Panc1 (cell line): Measurements from ENCODE around the gene NSUN2. TPM values are rescaled to one million over a fixed set of nuclear protein-coding genes. Genes with fewer than 3 reads are reported as not detected.

ENCODE experiments used
- ATAC-seq: fragments of 200-7000 bp; cut with Tn5 transposase; 2 replicates; pipeline ENCODE4 v1.9.1; 2020; ENCODE audit warnings: mild to moderate bottlenecking, moderate library complexity
- BruUV-seq: library from RNA; stranded (reverse); fragments of 400-500 nt; replicated peaks from 2 replicates; lab custom pipeline; 2021; lab: Mats Ljungman, UMichigan
- CTCF ChIA-PET: fragments of 300-600 bp; sonication (Branson Sonifier 250); formaldehyde crosslinking; loops from one replicate; lab custom pipeline; 2022; ENCODE audit warnings: antibody characterized with exemption; lab: Charles Lee
- POLR2A ChIA-PET: fragments of 300-600 bp; sonication (Branson Sonifier 250); formaldehyde crosslinking; loops from one replicate; lab custom pipeline; 2022; ENCODE audit warnings: antibody characterized with exemption; lab: Charles Lee
- DNase-seq: peaks from one replicate; pipeline ENCODE4 v3.0.0-alpha.2; 2010; ENCODE audit warnings: low read depth, low spot score
- H3K27ac ChIP-seq: 2 replicates; pipeline ENCODE4 v1.5.1; 2011; ENCODE audit warnings: mild to moderate bottlenecking, low read length, inconsistent platforms
- H3K27me3 ChIP-seq: fragments of 200-500 bp; sonication (Bioruptor generic); 2 replicates; pipeline ENCODE4 v1.6.0; 2014; ENCODE audit warnings: low read length, inconsistent platforms; ENCODE audit not compliant: control insufficient read depth, insufficient read depth
- H3K36me3 ChIP-seq: fragments of 200-500 bp; sonication (Bioruptor generic); 2 replicates; pipeline ENCODE4 v1.5.1; 2014; ENCODE audit warnings: inconsistent platforms, mild to moderate bottlenecking, low read length, moderate library complexity; ENCODE audit not compliant: control insufficient read depth, insufficient read depth
- H3K4me1 ChIP-seq: 2 replicates; pipeline ENCODE4 v1.5.1; 2011; ENCODE audit warnings: inconsistent platforms, mild to moderate bottlenecking, low read length, moderate library complexity; ENCODE audit not compliant: control insufficient read depth, insufficient read depth
- H3K4me3 ChIP-seq, 2 experiments: 2 replicates each; pipeline ENCODE4 v1.5.1; 2011 to 2012; ENCODE audit warnings: low read depth in 2 of 2, low read length in 2 of 2, mild to moderate bottlenecking in 2 of 2, inconsistent platforms in 1 of 2, moderate library complexity in 1 of 2
- H3K9me3 ChIP-seq: fragments of 200-500 bp; sonication (Bioruptor generic); 2 replicates; pipeline ENCODE4 v1.5.1; 2014; ENCODE audit warnings: low read depth, mild to moderate bottlenecking, inconsistent platforms, low read length, moderate library complexity; ENCODE audit not compliant: control insufficient read depth, insufficient read depth
- CTCF ChIP-seq: fragments of 450-650 bp; IDR thresholded peaks from 2 replicates; pipeline ENCODE4 v1.5.1; 2017; ENCODE audit warnings: mild to moderate bottlenecking
- POLR2AphosphoS5 ChIP-seq: IDR thresholded peaks from 2 replicates; pipeline ENCODE4 v1.6.1; 2012; ENCODE audit warnings: mild to moderate bottlenecking, low read depth, low read length, moderate library complexity
- SIN3A ChIP-seq: IDR thresholded peaks from 2 replicates; pipeline ENCODE4 v1.6.1; 2012; ENCODE audit warnings: low read depth, mild to moderate bottlenecking, low read length, moderate library complexity, borderline replicate concordance; ENCODE audit not compliant: insufficient read depth
- TCF7L2 ChIP-seq: IDR thresholded peaks from 2 replicates; pipeline ENCODE4 v1.6.1; 2011; ENCODE audit warnings: mild to moderate bottlenecking, low read depth, low read length, inconsistent platforms
- in situ Hi-C: cut with HindIII; loops from 2 replicates; pipeline ENCODE4 v1.10.0; 2016; ENCODE audit warnings: low sequenced_read_pairs, low pct_unique_long_range_greater_than_20kb
- intact Hi-C: fragments of 100-400 bp; cut with micrococcal nuclease; formaldehyde crosslinking; loops from one replicate; pipeline ENCODE4 v1.10.0; 2022; ENCODE audit not compliant: unreplicated experiment
- total RNA-seq: library from RNA; stranded (reverse); gene quantifications from one replicate; pipeline ENCODE4 v1.2.1, GENCODE V29; 2021; ENCODE audit not compliant: unreplicated experiment
- TF ChIP-seq, protein P1 (sequence below), 2 experiments: IDR thresholded peaks; 2 replicates each; pipeline ENCODE4 v1.6.1; 2011 to 2012; ENCODE audit warnings: low read depth in 2 of 2, control low read depth in 1 of 2, low read length in 1 of 2, mild to moderate bottlenecking in 1 of 2, moderate library complexity in 1 of 2; ENCODE audit not compliant: insufficient read depth in 1 of 2

Gene NSUN2
- total RNA-seq, 1 experiment from 2014 or later = 125 TPM

DNA sequence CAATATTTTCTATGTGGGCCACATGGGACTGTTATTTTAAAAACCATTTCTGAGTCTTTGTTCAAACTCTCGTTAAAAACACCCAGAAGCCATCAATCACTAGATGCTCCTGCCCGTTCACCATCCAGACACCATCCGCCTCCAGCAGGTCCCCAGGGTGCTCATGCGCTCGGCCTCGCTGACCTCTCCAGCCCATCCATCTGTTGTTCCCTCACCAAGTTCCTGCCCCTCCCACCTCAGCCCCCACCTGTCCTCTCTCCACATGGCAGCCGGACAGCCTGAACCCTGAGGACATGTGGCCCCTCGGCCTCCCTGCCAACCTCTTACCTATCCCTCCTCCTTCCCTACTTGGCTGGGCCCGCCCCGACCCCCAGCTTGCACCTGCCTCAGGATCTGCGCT lies 31.6 kb downstream of the NSUN2 start:
- ChIA-PET POLR2A (no interaction called here), CTCF (no interaction called here)
- ATAC-seq (no peak), DNase-seq (no peak)
- no peaks in the 10 kb centered on the region for H3K27me3 ChIP-seq
- H3K36me3 ChIP-seq = peaks cover 43% of the 10 kb centered on the region
- in situ Hi-C loops (no loop called here), intact Hi-C loops (no loop called here)
- no TSS peak for BruUV-seq
- TF ChIP-seq CTCF (no peak), POLR2AphosphoS5 (no peak), TCF7L2 (no peak)
- TF ChIP-seq, protein P1, sequence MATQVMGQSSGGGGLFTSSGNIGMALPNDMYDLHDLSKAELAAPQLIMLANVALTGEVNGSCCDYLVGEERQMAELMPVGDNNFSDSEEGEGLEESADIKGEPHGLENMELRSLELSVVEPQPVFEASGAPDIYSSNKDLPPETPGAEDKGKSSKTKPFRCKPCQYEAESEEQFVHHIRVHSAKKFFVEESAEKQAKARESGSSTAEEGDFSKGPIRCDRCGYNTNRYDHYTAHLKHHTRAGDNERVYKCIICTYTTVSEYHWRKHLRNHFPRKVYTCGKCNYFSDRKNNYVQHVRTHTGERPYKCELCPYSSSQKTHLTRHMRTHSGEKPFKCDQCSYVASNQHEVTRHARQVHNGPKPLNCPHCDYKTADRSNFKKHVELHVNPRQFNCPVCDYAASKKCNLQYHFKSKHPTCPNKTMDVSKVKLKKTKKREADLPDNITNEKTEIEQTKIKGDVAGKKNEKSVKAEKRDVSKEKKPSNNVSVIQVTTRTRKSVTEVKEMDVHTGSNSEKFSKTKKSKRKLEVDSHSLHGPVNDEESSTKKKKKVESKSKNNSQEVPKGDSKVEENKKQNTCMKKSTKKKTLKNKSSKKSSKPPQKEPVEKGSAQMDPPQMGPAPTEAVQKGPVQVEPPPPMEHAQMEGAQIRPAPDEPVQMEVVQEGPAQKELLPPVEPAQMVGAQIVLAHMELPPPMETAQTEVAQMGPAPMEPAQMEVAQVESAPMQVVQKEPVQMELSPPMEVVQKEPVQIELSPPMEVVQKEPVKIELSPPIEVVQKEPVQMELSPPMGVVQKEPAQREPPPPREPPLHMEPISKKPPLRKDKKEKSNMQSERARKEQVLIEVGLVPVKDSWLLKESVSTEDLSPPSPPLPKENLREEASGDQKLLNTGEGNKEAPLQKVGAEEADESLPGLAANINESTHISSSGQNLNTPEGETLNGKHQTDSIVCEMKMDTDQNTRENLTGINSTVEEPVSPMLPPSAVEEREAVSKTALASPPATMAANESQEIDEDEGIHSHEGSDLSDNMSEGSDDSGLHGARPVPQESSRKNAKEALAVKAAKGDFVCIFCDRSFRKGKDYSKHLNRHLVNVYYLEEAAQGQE (IDR thresholded peaks at IDR 0.05; ENCODE audit: insufficient read depth in 1 of 2, low read depth in 2 of 2, low read length in 1 of 2) = no peak
- no peaks in the 10 kb centered on the region for H3K4me1 ChIP-seq
- H3K27ac ChIP-seq = no peak overlapping the region
- no peak overlapping the region for H3K4me3 ChIP-seq
- H3K9me3 ChIP-seq = no peaks in the 10 kb centered on the region

- TSS peak; percentile 67 for BruUV-seq
- in situ Hi-C loops = no loop called here
- H3K4me1 ChIP-seq = no peaks in the 10 kb centered on the region
- no peak for DNase-seq
- POLR2A ChIA-PET = no interaction called here
- no peak overlapping the region for H3K4me3 ChIP-seq
- CTCF ChIA-PET = no interaction called here
- H3K9me3 ChIP-seq = no peaks in the 10 kb centered on the region
- intact Hi-C loops = no loop called here
- ATAC-seq = no peak
- H3K36me3 ChIP-seq = peaks cover 38% of the 10 kb centered on the region
- TF ChIP-seq, protein P1 (IDR thresholded peaks at IDR 0.05; ENCODE audit: insufficient read depth in 1 of 2, low read depth in 2 of 2, low read length in 1 of 2) = no peak
- TF ChIP-seq POLR2AphosphoS5 (no peak), SIN3A (no peak), CTCF (no peak), TCF7L2 (no peak)
- no peaks in the 10 kb centered on the region for H3K27me3 ChIP-seq
- no peak overlapping the region for H3K27ac ChIP-seq
Measured at GRCh38 chr5:6599739-6600138, 33.1 kb downstream of the NSUN2 start.
